ENCODE measurements around the gene CNOT3.
"Not testable (repeated sequence)": the region's sequence is repeated elsewhere in the genome, so short reads cannot be mapped to it uniquely, and the experiment has no call there.

Gene CNOT3

GRCh38 chr19:54172471-54173358 is 35.2 kb downstream of the CNOT3 start, which contains the start of gene TMC4:
TSS of gene TMC4 (minus strand) at chr19:54173160. CDS start at chr19:54173117, 43 bp downstream.
- DNase-seq: no peak

DNA sequence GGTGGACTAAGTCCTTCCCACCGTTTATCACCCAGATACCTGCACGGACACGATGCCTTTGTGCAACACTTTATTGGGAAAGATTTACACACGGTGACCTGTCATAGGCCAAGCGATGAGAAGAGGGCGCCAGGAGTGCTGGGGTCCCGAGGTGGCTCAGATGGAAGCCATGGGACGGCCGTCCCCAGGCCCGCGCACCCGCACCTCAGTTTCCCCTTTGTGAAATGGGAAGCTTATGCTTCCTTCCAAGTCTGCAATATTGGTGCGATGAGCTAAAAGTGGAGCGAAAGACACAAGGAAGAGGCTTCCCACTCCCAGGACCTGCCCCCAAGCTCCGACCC is 35.8 kb downstream of the CNOT3 start:
- DNase-seq: no peak

DNA sequence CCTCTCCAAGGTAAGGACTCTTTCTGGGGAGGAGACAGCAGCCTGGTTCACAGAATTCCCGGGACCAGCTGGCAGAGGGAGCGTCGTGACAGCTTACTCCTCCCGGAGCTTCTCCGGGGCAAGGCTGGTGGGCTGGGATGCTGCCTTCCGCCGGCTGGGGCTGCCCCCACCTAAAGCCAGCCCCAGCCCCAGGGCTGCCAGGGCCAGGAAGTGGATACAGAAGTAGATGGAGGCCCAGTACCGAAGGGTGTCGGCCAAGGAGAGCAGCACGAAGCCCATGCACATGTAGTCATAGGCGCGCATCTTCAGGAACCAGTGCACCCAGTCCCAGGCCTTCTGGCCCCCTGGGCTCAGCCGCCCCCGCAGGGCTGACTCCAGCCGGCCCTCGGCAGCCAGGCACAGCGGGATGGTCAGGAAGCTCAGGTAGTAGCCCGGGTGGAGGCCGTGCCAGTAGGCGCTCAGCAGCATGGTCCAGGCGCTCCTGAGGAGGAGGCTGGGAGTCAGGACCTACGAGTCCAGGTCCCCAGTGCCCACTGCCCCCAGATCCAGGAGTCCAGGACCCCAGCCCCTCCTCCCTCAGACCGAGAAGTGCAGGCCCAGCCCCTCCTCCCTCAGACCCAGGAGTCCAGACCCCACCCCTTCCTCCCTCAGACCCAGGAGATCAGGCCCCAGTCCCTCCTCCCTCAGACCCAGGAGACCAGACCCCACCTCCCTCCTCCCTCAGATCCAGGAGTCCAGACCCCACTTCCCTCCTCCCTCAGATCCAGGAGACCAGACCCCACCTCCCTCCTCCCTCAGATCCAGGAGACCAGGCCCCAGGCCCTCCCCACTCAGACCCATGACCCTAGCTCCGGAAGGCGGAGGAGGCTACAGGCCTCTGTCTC is 36.6 kb downstream of the CNOT3 start:
- no peak for DNase-seq

DNA sequence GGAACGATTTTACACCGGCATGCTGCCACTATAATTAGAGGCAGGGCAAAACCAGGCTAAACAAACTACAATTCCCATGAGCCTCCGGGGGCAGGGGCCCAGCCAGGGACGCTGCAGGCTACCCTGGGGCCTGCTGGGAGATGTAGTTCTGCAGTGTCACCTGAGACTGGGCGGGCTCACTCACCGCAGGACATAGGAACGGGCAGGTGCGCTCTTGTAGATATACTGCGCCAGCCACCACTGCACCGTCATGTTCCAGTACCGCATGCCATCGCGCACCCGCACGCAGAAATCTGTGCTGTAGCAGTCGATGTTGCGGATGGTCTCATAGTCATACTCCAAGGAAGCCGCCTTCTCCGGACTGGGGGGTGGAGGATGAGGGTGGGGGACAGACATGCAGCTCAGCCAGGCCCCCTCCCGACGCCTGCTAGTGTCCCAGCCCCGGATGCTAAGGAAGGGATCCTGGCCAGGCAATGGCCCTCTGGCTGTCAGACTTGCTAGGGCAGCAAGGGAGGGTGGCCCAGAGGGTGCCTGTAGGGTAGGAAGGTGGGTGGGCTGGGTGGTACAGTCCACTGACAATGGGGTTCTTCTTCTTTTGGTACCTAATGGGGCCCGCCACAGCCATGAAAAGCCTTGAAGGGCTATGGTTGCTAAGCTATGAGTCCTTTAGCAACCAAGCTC is 41.2 kb downstream of the CNOT3 start:
- no peak for DNase-seq

DNA sequence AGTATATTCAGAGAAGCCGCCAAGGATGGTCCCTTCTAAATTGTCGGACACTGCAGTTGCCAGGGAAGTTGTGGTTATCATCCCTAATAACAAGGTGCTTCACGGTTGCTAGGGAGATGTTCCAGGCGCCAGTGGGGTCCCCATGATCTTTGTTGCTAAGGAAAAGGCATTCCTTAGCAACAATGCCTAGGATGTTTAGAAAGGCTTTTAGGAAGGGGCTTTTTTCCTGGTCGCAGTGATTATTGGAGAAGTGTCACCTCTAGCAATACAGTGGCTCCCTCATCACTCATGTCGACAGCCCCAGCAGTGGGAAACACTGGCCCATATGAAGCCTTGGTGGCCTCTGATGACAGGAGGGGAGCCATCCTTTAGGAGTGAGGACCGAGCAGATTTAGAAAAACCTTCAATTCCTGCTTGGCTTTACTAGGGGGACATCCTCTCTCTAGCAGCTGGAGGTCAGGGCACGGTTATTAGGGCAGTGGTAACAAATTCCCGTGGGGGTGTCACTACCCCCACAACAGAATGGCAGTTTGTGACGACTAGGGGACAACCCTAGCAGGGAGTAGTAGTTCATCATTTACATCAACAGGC is 41.8 kb downstream of the CNOT3 start:
- no peak for DNase-seq

- no peak for DNase-seq
These were observed 42.4 kb downstream of the CNOT3 start for GRCh38 chr19:54179921-54180461.

DNA sequence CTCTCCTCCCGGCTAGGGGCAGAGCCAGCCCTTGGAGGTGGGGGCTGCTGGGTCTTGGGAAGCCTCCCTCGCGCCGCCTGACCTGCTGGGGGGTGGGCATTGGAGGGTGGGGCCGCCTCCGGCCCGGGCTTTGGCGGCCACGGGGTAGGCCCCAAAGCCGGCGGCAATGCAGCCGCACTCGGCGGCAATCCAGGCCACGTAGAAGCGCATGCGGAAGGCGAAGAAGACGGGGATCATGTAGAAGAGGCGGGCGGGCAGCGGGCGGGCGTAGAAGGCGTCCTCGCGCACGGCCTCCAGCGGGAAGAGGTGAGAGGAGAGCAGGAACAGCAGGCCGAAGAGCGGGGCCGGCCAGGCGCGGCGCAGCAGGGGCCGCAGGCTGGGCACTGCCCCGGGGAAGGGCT is 43.1 kb downstream of the CNOT3 start:
- no peak for DNase-seq

DNA sequence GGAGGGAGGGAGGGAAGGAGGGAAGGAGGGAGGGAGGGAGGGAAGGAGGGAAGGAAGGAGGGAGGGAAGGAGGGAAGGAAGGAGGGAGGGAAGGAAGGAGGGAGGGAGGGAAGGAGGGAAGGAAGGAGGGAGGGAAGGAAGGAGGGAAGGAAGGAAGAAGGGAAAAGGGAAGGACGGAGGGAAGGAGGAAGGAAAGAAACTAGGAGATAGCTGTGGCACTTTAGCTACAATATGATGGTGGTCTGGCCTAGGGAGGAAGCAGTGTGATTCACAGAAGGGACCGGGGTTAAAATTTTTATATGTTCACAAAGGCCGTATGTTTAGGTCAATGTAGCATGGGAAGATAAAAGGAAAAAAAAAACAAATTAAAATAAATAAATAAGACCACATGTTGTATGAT is 44.3 kb downstream of the CNOT3 start:
- DNase-seq: not testable (repeated sequence)

GRCh38 chr19:54183431-54183830 is 45.9 kb downstream of the CNOT3 start:
- no peak for DNase-seq

DNA sequence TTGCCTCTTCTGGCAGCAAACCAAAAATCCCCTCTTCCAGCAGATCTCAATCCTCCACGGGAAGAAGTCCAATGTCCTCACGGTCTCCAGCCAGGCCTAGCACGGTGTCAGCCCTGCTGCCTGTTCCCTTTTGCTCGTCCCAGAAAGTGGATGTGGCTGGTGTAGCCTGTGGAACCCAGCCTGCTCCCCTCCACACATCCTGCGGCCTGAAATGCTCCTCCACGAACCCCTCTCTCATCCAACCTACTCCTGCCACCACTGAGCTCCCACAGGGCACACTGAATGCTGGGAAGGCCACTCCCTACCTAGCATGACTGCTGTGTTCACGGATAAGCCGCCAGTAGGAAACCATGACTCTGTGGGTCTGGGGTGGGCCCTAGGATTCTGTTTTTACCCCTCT is 48.8 kb downstream of the CNOT3 start:
- DNase-seq: no peak

- no peak for DNase-seq
These were observed 49.4 kb downstream of the CNOT3 start for GRCh38 chr19:54186934-54187381.

DNA sequence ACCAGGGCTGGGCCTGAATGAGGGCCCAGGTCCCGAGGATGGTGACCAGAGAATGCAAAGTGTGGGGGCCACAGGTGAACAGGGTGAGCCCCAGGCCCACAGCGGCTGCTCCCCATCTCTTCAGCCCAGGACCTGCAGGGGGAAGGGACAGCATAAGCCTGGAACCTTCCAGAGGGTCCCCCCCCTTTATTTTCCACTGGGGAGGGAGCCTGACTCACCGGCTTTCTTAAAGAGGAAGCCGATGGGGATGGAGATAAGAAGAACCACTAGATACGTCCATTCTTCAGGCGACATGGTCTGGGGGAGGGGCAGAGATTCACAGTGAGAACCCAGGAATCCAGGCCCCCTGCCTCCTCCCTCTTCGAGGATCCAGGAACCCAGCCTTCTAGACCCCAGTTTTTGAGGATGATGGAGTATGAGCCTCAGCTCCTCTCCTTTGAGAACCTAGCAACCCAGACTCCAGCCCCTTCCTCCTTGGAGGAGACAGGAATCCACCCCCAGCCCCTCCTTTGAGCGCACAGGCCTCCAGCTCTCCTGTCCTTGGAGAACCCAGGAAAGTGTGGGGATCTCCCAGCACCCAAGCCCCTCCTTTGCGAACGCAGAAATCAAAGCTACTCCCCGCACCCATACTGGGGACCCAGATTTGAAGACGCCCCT is 50.8 kb downstream of the CNOT3 start:
- peak; percentile 43 for DNase-seq

DNA sequence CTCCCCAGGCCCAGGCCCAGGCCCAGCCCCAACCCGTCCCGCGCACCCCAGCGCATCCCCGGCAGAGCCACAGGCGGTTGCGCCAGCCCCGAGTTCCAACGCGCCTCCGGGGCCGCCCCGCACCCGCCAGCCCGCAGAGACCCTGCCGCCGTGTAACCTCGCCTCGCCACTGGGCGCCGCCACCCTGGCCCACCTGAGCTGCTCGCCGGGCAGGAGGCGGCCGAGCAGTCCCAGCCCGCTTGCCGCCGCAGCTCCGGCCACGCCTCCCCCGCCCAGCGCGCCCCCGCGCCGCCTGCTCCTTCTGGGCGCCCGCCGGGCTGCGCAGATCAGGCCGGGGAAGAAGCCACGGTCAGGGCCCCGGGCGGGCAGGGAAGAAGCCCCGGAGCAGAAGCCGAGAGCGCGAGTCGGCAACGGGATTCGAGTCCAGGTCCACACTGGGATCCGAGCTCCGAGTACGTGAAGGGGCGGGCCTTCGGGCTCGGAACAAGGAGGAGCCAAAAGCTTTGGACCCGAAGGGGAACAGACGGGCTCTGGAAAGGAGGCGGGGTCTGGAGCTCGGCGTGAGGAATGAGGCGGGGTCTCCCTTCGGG is 51.7 kb downstream of the CNOT3 start, which contains the start of gene MBOAT7:
MBOAT7 (minus strand) TSS at position 436 of the 590 bp plus-strand sequence. CDS start 1,072 bp downstream, outside the sequence.
- DNase-seq: no peak

GRCh38 chr19:54189735-54190502 is 52.4 kb downstream of the CNOT3 start:
- peak; percentile 97 for DNase-seq

- DNase-seq: peak; percentile 87
These were observed 53.0 kb downstream of the CNOT3 start for GRCh38 chr19:54190503-54191010.

DNA sequence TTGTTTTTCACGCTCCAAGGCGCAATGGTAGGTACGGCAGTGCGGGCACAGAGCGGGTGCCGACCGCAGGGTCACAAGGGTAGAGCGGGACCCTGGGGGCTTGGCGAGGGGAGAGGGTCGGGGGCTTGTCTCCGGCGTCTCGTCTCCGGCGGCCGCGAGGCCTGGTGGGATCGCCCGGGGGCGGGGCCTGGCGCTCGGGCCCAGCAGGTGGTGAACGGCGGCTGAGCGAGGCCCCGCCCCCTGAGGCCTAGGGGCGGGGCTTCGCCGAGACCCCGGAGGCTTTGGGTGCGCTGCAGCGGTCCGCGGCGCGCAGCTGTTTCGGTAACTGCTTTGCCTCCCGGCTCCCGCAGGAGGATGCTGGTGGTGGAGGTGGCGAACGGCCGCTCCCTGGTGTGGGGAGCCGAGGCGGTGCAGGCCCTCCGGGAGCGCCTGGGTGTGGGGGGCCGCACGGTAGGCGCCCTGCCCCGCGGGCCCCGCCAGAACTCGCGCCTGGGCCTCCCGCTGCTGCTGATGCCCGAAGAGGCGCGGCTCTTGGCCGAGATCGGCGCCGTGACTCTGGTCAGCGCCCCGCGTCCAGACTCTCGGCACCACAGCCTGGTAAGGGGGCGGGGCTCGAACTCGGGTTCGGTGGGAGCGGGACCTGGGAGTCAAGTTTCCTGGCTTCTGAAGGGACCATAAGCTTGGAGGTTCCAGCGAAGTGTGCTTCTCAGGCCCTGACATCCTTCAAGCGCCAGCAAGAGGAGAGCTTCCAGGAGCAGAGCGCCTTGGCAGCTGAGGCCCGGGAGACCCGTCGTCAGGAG is 53.6 kb downstream of the CNOT3 start, which contains the start of gene TSEN34:
TSEN34 (plus strand) TSS at position 298 of the 800 bp plus-strand sequence; CDS start at position 355, 57 bp downstream.
- DNase-seq: no peak

GRCh38 chr19:54191811-54192453 is 54.4 kb downstream of the CNOT3 start:
- DNase-seq: no peak

- DNase-seq: no peak
These were observed 55.4 kb downstream of the CNOT3 start for GRCh38 chr19:54193011-54193410.

DNA sequence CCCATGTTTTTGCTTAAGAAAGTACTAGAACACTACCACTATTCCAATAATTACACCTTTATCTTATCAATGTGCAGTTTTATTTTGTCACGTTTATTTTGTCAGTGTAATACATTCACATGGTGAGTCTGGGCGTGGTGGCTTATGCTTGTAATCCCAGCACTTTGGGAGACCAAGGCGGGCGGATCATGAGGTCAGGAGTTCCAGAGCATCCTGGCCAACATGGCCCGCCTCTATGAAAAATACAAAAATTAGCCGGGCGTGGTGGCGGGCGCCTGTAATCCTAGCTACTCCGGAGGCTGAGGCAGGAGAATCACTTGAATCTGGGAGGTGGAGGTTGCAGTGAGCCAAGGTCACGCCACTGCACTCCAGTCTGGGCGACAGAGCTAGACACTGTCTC is 56.9 kb downstream of the CNOT3 start:
- DNase-seq: not testable (repeated sequence)
